Right atrium auricular region (tissue), 2 donors: ENCODE measurements around the gene NMRK2. TPM values are rescaled to one million over a fixed set of nuclear protein-coding genes. Genes with fewer than 3 reads are reported as not detected.

Source experiments
- DNase-seq: peaks from one replicate; pipeline ENCODE4 v3.0.0-alpha.2; 2019; ENCODE audit warnings: low spot score
- H3K27ac ChIP-seq, 2 donors: fragments of 200-600 bp; sonication (generic); 1 replicate in 1 of 2; 2 replicates in 1 of 2; pipeline ENCODE4 v1.5.1; 2016 to 2019
- H3K27me3 ChIP-seq, 2 donors: fragments of 200-600 bp; sonication (generic); one replicate each; pipeline versions ENCODE4 v1.5.1 to v1.6.0; 2017 to 2019
- H3K36me3 ChIP-seq: fragments of 200-600 bp; sonication (generic); one replicate; pipeline ENCODE4 v1.5.1; 2016
- H3K4me1 ChIP-seq, 2 donors: fragments of 200-600 bp; sonication (generic); one replicate each; pipeline versions ENCODE4 v1.5.1 to v1.6.0; 2017 to 2019
- H3K4me3 ChIP-seq, 2 donors: fragments of 200-600 bp; sonication (generic); 1 replicate in 1 of 2; 2 replicates in 1 of 2; pipeline ENCODE4 v1.5.1; 2017 to 2019; ENCODE audit warnings: mild to moderate bottlenecking in 1 of 2, moderate library complexity in 1 of 2
- H3K9me3 ChIP-seq, 2 donors: fragments of 200-600 bp; sonication (generic); one replicate each; pipeline ENCODE4 v1.5.1; 2019
- CTCF ChIP-seq, 2 donors: fragments of 200-600 bp; sonication (generic); IDR thresholded peaks; one replicate each; pipeline ENCODE4 v1.5.1; 2019; ENCODE audit warnings: antibody characterized with exemption in 2 of 2
- total RNA-seq, 2 donors: library from RNA; depleted of rRNA; stranded (reverse); fragments of >200 nt; gene quantifications; one replicate each; pipeline ENCODE4 v1.1.0, GENCODE V29; 2016

Gene NMRK2
- total RNA-seq, 2 donors from 2014 or later: 1,342 to 2,195 TPM

DNA sequence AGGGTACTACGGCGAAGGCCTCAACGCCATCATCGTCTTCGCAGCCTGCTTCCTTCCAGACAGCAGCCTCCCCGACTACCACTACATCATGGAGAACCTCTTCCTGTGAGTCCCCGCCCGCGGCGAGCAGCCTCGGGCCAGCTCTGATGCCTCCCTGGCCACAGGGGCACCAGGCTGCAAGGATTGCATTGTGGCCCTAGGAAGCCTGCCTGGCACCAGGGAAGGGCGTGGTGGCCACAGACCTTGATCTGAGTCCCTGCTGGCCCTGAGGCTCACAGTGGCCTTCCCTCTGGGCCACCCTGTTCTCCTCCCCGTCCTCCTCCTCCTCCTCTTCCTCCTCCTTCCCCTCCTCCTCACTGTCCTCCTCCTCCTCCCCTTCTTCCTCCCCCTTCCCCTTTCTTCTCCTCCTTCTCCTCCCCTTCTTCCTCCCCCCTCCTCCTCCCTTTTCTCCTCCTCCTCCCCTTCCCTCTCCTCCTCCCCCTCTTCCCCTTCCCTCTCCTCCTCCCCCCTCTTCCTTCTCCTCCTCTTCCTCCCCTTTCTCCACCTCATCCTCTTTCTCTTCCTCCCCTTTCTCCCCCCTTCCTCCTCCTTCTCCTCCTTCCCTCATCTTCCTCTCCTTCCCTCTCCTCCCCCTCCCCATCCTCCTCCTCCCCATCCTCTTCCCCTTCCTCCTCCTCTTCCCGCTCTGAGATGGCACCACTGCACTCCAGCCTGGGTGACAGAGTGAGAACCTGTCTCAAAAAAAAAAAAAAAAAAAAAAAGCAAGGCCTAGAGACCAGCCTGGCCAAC lies 24.4 kb upstream of the NMRK2 start:
- H3K36me3 ChIP-seq: no peaks in the 10 kb centered on the region
- H3K27me3 ChIP-seq: no peaks in the 10 kb centered on the region
- H3K27ac ChIP-seq: no peak overlapping the region
- H3K9me3 ChIP-seq: peaks cover 0 to 11% of the 10 kb centered on the region in 2 donors
- no peaks in the 10 kb centered on the region for H3K4me1 ChIP-seq
- TF ChIP-seq CTCF (IDR thresholded peaks at IDR 0.05): no peak
- DNase-seq: no peak
- H3K4me3 ChIP-seq: no peak overlapping the region

DNA sequence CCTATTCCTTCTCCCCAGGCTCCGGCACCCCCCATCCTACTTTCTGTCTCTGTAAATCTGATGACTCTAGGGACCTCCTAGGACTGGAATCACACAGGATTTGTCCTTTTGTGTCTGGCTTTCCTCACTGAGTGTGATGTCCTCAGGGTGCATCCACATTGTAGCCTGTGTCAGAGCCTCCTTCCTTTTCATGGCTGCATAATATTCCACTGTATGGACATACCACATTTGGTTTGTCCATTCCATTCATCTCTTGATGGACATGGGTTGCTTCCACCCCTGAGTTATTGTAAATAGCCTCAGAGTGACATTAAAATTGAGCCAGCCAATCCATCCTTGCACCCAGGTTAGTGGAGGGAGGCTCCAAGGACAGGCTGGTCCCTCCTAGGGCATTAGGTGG lies 22.8 kb upstream of the NMRK2 start:
- no peak for DNase-seq
- Histone ChIP-seq H3K4me3 (no peak overlapping the region), H3K27ac (no peak overlapping the region), H3K4me1 (no peaks in the 10 kb centered on the region), H3K27me3 (no peaks in the 10 kb centered on the region), H3K36me3 (no peaks in the 10 kb centered on the region), H3K9me3 (peaks cover 0 to 11% of the 10 kb centered on the region in 2 donors)
- TF ChIP-seq CTCF (IDR thresholded peaks at IDR 0.05): no peak

DNA sequence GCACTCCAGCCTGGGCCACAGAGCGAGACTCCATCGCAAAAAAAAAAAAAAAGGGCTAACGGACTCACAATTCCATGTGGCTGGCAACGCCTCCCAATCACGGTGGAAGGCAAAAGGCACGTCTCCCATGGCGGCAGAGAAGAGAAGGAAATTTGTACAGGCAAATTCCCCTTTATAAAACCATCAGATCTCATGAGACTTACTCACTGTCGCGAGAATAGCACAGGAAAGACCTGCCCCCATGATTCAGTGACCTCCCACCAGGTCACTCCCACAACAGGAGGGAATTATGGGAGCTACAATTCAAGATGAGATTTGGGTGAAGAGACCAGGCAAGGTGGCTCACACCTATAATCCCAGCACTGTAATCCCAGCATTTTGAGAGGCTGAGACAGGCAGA lies 18.7 kb upstream of the NMRK2 start:
- H3K4me3 ChIP-seq: no peak overlapping the region
- DNase-seq: no peak
- H3K36me3 ChIP-seq: no peaks in the 10 kb centered on the region
- TF ChIP-seq CTCF (IDR thresholded peaks at IDR 0.05): no peak
- no peaks in the 10 kb centered on the region for H3K4me1 ChIP-seq
- no peak overlapping the region for H3K27ac ChIP-seq
- peaks cover 0 to 11% of the 10 kb centered on the region in 2 donors for H3K9me3 ChIP-seq
- H3K27me3 ChIP-seq: no peaks in the 10 kb centered on the region

DNA sequence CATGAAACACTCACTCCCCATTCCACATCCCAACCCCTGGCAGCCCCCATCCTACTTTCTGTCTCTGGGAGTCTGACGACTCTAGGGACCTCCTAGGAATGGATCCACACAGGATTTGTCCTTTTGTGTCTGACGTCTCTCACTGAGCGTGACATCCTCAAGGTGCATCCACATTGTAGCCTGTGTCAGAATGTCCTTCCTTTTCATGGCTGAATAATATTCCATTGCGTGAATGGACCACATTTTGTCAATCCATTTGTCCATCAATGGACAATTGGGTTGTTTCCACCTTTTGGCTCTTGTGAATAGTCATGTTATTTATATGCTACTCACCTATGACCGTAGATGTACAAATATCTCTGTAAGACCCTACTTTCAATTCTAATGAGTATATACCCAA lies 16.8 kb upstream of the NMRK2 start:
- no peaks in the 10 kb centered on the region for H3K4me1 ChIP-seq
- TF ChIP-seq CTCF (IDR thresholded peaks at IDR 0.05): no peak
- no peaks in the 10 kb centered on the region for H3K27me3 ChIP-seq
- H3K9me3 ChIP-seq: peaks cover 0 to 7% of the 10 kb centered on the region in 2 donors
- H3K36me3 ChIP-seq: no peaks in the 10 kb centered on the region
- no peak overlapping the region for H3K27ac ChIP-seq
- no peak overlapping the region for H3K4me3 ChIP-seq
- DNase-seq: no peak

- H3K4me1 ChIP-seq: no peaks in the 10 kb centered on the region
- no peak for TF ChIP-seq CTCF (IDR thresholded peaks at IDR 0.05)
- H3K9me3 ChIP-seq: peaks cover 0 to 25% of the 10 kb centered on the region in 2 donors
- no peak overlapping the region for H3K27ac ChIP-seq
- no peak overlapping the region for H3K4me3 ChIP-seq
- H3K36me3 ChIP-seq: no peaks in the 10 kb centered on the region
- no peak for DNase-seq
- no peaks in the 10 kb centered on the region for H3K27me3 ChIP-seq
Measured at GRCh38 chr19:3919793-3920192, 13.1 kb upstream of the NMRK2 start.
